SK-N-SH (cell line): ENCODE measurements around the gene NEK6. TPM values are rescaled to one million over a fixed set of nuclear protein-coding genes. Genes with fewer than 3 reads are reported as not detected.

Experiments used
- CTCF ChIA-PET: fragments of 300-600, 350-600 bp; formaldehyde crosslinking; extraction: SDS; loops from one replicate; lab custom pipeline; 2021; lab: Yijun Ruan, JAX
- POLR2A ChIA-PET: fragments of 350-600 bp; sonication (Branson Sonifier 250); formaldehyde crosslinking; extraction: SDS; loops from one replicate; lab custom pipeline; 2020; ENCODE audit warnings: antibody characterized with exemption, inconsistent platforms; lab: Yijun Ruan, JAX
- DNase-seq: peaks from one replicate; pipeline ENCODE4 v3.0.0; 2012
- H2AFZ ChIP-seq: fragments of 200-600 bp; sonication (generic); 2 replicates; pipeline ENCODE4 v1.8.1; 2016; ENCODE audit warnings: antibody characterized with exemption, mild to moderate bottlenecking, low read depth
- H3F3A ChIP-seq: fragments of 200-600 bp; sonication (generic); replicated peaks from 2 replicates; pipeline ENCODE3; 2016; ENCODE audit warnings: antibody characterized with exemption, mild to moderate bottlenecking; ENCODE audit not compliant: insufficient read depth
- H3K27ac ChIP-seq, 2 experiments: fragments of 200-500 bp in 1 of 2; fragments of 200-600 bp in 1 of 2; sonication (Bioruptor generic) in 1 of 2; sonication (generic), shearing (Covaris generic) in 1 of 2; 2 replicates each; pipeline versions ENCODE4 v1.5.1 to v1.6.1; 2014 to 2016; ENCODE audit warnings: low read depth in 2 of 2, inconsistent platforms in 1 of 2, low read length in 1 of 2, mild to moderate bottlenecking in 1 of 2, mixed read lengths in 1 of 2
- H3K27me3 ChIP-seq: fragments of 200-600 bp; sonication (generic), shearing (Covaris generic); 2 replicates; pipeline ENCODE4 v1.6.1; 2016; ENCODE audit warnings: mixed run types; ENCODE audit not compliant: insufficient read depth
- H3K36me3 ChIP-seq, 2 experiments: fragments of 200-500 bp in 1 of 2; fragments of 200-600 bp in 1 of 2; sonication (Bioruptor generic) in 1 of 2; sonication (generic) in 1 of 2; replicated peaks in 1 of 2; 2 replicates each; pipeline versions ENCODE3 to v1.5.1; 2014 to 2016; ENCODE audit warnings: low read length in 1 of 2, mild to moderate bottlenecking in 1 of 2; ENCODE audit not compliant: insufficient read depth in 2 of 2, control insufficient read depth in 1 of 2
- H3K4me1 ChIP-seq, 2 experiments: fragments of 200-500 bp in 1 of 2; fragments of 200-600 bp in 1 of 2; sonication (Bioruptor generic) in 1 of 2; sonication (generic), shearing (Covaris generic) in 1 of 2; 2 replicates each; pipeline versions ENCODE4 v1.5.1 to v1.6.1; 2014 to 2016; ENCODE audit warnings: low read depth in 1 of 2, low read length in 1 of 2, mixed run types in 1 of 2; ENCODE audit not compliant: insufficient read depth in 2 of 2, control insufficient read depth in 1 of 2
- H3K4me2 ChIP-seq: fragments of 200-600 bp; sonication (generic), shearing (Covaris generic); 2 replicates; pipeline ENCODE4 v1.6.1; 2017; ENCODE audit warnings: mixed run types
- H3K4me3 ChIP-seq, 2 experiments: fragments of 200-500 bp in 1 of 2; fragments of 200-600 bp in 1 of 2; sonication (Bioruptor generic) in 1 of 2; sonication (generic), shearing (Covaris generic) in 1 of 2; 2 replicates each; pipeline versions ENCODE4 v1.5.1 to v1.8.1; 2014 to 2016; ENCODE audit warnings: low read depth in 2 of 2, inconsistent platforms in 1 of 2, low read length in 1 of 2, mild to moderate bottlenecking in 1 of 2, mixed read lengths in 1 of 2, moderate library complexity in 1 of 2
- H3K79me2 ChIP-seq: fragments of 200-600 bp; sonication (generic); 2 replicates; pipeline ENCODE4 v1.8.1; 2017; ENCODE audit warnings: mild to moderate bottlenecking; ENCODE audit not compliant: insufficient read depth
- H3K9ac ChIP-seq: fragments of 200-600 bp; sonication (generic); 2 replicates; pipeline ENCODE4 v1.6.1; 2017; ENCODE audit warnings: mixed run types
- H3K9me2 ChIP-seq: fragments of 200-600 bp; sonication (generic); 2 replicates; pipeline ENCODE4 v1.6.1; 2017; ENCODE audit warnings: mixed run types
- H3K9me3 ChIP-seq: fragments of 200-600 bp; sonication (generic); 2 replicates; pipeline ENCODE4 v1.6.1; 2017; ENCODE audit warnings: mixed run types, mild to moderate bottlenecking, moderate library complexity
- H4K20me1 ChIP-seq: fragments of 200-600 bp; sonication (generic); 2 replicates; pipeline ENCODE4 v1.6.1; 2017; ENCODE audit warnings: mild to moderate bottlenecking, mixed run types; ENCODE audit not compliant: insufficient read depth
- EP300 ChIP-seq, 2 experiments: IDR thresholded peaks; 2 replicates each; pipeline versions ENCODE4 v1.4.0 to v1.6.1; 2012; ENCODE audit warnings: borderline replicate concordance in 1 of 2, low read depth in 1 of 2, low read length in 1 of 2
- GABPA ChIP-seq: IDR thresholded peaks from 2 replicates; pipeline ENCODE4 v1.4.0; 2012; ENCODE audit warnings: low read depth, mild to moderate bottlenecking
- JUND ChIP-seq: IDR thresholded peaks from 2 replicates; pipeline ENCODE4 v1.4.0; 2012
- MXI1 ChIP-seq: IDR thresholded peaks from 2 replicates; pipeline ENCODE4 v1.6.1; 2012; ENCODE audit warnings: mild to moderate bottlenecking, low read depth, low read length, improper control_type of control experiment
- NFIC ChIP-seq: IDR thresholded peaks from 2 replicates; pipeline ENCODE4 v1.4.0; 2012; ENCODE audit warnings: borderline replicate concordance
- POLR2AphosphoS5 ChIP-seq: IDR thresholded peaks from 2 replicates; pipeline ENCODE4 v1.6.1; 2012; ENCODE audit warnings: low read depth, low read length
- RAD21 ChIP-seq: IDR thresholded peaks from 2 replicates; pipeline ENCODE4 v1.6.1; 2012; ENCODE audit warnings: mild to moderate bottlenecking, low read length
- RCOR1 ChIP-seq: fragments of 150-350 bp; IDR thresholded peaks from 2 replicates; pipeline ENCODE4 v1.6.1; 2017; ENCODE audit warnings: antibody characterized with exemption, low read length
- RXRA ChIP-seq: IDR thresholded peaks from 2 replicates; pipeline ENCODE4 v1.4.0; 2012; ENCODE audit warnings: low read depth, mild to moderate bottlenecking, borderline replicate concordance
- SMC3 ChIP-seq: IDR thresholded peaks from 2 replicates; pipeline ENCODE4 v1.6.1; 2012; ENCODE audit warnings: low read depth, low read length, improper control_type of control experiment
- TCF12 ChIP-seq: IDR thresholded peaks from 2 replicates; pipeline ENCODE4 v1.4.0; 2012
- TEAD4 ChIP-seq: IDR thresholded peaks from 2 replicates; pipeline ENCODE4 v1.4.0; 2012; ENCODE audit warnings: mild to moderate bottlenecking, borderline replicate concordance; ENCODE audit not compliant: insufficient read depth
- WGBS: methylation state at CpG from one replicate; pipeline ENCODE4 v1.1.6; 2017; ENCODE audit warnings: low lambda C conversion rate; 5-methylcytosine and 5-hydroxymethylcytosine counted together
- polyA plus RNA-seq, 3 experiments: library from polyadenylated mRNA; depleted of rRNA; stranded (reverse); fragments of >200 nt; gene quantifications; 2 replicates each; pipeline ENCODE4 v1.2.3, GENCODE V29; 2012
- TF ChIP-seq, protein P1 (sequence below): IDR thresholded peaks from 2 replicates; pipeline ENCODE4; 2012
- TF ChIP-seq, protein P2 (sequence below): IDR thresholded peaks from 2 replicates; pipeline ENCODE4 v1.4.0; 2012; ENCODE audit warnings: low read depth, borderline replicate concordance
- TF ChIP-seq, protein P3 (sequence below): IDR thresholded peaks from 2 replicates; pipeline ENCODE4 v1.4.0; 2012; ENCODE audit warnings: low read depth
- TF ChIP-seq, protein P4 (sequence below): IDR thresholded peaks from 2 replicates; pipeline ENCODE4 v1.4.0; 2012; ENCODE audit warnings: low read depth, borderline replicate concordance
- TF ChIP-seq, protein P5 (sequence below): IDR thresholded peaks from 2 replicates; pipeline ENCODE4 v1.6.1; 2012; ENCODE audit warnings: mild to moderate bottlenecking, low read depth, low read length, moderate library complexity

Gene NEK6
- polyA plus RNA-seq, 1 of the 3 experiments (the other 2 are of a cell fraction) = 89.8 TPM

DNA sequence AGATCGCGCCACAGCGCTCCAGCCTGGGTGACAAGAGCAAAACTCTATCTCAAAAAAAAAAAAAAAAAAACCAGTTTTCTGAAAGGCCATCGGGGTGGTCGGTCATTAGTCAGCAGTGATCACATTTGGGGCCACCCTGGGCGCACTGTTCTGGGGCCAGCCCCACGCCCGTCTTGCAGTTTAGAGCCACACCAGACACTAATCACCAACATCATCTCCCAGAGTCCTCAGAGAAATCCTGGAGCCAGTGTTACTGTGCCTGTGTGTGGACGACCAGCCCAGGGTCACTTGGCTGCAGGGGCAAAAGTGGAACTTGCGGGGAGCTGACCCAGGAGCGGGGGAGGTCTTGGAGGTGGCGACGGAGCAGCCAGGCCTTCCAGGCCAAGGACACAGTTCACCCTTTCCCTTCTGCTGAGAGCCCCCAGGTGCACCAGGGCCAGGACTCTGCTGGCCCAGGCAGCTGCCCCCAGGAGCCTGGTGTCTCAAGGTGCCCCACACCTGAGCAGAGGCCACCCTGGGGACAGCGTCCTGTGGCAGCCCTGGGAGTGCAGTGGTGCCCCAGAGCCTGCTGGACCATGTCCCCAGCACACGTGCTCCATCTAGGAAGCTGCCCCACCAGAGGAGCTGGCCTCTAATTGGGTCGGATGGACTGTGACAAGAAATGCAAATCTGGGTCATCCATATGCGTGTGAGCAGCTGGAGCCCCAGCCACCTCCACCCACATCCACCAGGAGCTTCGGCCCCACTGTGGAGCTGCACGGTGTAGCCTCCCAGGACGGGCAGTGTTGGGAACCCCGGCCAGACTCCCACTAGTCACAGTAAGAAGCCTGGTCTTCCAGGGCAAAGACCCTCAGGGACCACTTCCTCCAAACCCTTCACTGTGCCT, 51.1 kb downstream of the NEK6 start:
- peaks cover 25% of the 10 kb centered on the region for H3F3A ChIP-seq
- no peaks in the 10 kb centered on the region for H4K20me1 ChIP-seq
- H3K27ac ChIP-seq = peak overlapping the region in 1 of 2 experiments; percentile 61; a peak in 2 of 4 replicates
- H2AFZ ChIP-seq = no peak overlapping the region
- H3K4me1 ChIP-seq = peaks cover 0 to 23% of the 10 kb centered on the region in 2 experiments; a peak in 2 of 4 replicates
- CTCF ChIA-PET = interaction anchor here (0.9 to 3.4 kb wide), 3 partner anchors 11 to 182 kb away, joined by 3 to 13 read pairs (median 3); no protein-coding TSS in a partner anchor
- peaks cover 67% of the 10 kb centered on the region for H3K79me2 ChIP-seq
- no peaks in the 10 kb centered on the region for H3K27me3 ChIP-seq
- TF ChIP-seq MXI1 (no peak), GABPA (no peak), POLR2AphosphoS5 (no peak), EP300 (IDR thresholded peaks at IDR 0.05; ENCODE audit: borderline replicate concordance in 1 of 2, low read depth in 1 of 2, low read length in 1 of 2) (no peak)
- TF ChIP-seq, all 33 proteins: peak for 0
- DNase-seq = no peak
- 94% methylated on average over 16 of the region's 21 CpGs for WGBS
- Histone ChIP-seq H3K9me3 (no peaks in the 10 kb centered on the region), H3K36me3 (peaks cover 4 to 11% of the 10 kb centered on the region in 2 experiments), H3K9me2 (no peaks in the 10 kb centered on the region), H3K4me2 (no peak overlapping the region), H3K9ac (no peak overlapping the region), H3K4me3 (no peak overlapping the region)
- POLR2A ChIA-PET = no interaction called here

DNA sequence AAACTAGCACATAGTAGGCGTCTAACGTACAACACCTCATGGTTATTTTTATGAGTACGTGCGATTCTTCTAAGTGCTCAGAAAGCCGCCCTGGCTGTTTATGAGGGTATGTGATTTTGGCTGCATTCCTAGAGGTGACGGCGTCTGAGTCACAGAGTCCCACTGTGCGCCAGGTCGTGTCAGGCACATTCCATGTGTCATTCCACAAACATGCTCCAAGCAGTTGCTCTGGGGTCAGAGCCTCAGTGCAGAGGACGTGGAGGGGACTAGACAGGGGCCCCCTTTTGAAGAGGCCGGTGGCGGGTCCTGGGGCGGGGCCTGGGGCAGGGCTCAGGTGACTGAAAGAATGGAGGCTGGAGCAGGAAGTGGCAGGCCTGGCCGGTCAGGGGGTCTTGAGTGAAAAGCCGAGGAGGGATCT, 51.9 kb downstream of the NEK6 start:
- Histone ChIP-seq H3K27ac (peak overlapping the region in 1 of 2 experiments; percentile 61; a peak in 2 of 4 replicates), H3F3A (peaks cover 22% of the 10 kb centered on the region), H3K9ac (peak overlapping the region; percentile 30), H3K36me3 (peaks cover 4 to 8% of the 10 kb centered on the region in 2 experiments), H4K20me1 (no peaks in the 10 kb centered on the region), H3K9me2 (no peaks in the 10 kb centered on the region), H3K9me3 (no peaks in the 10 kb centered on the region), H3K4me3 (no peak overlapping the region), H2AFZ (no peak overlapping the region), H3K27me3 (no peaks in the 10 kb centered on the region), H3K4me2 (0 out of 2 replicates have a peak overlapping the region, but pooled peaks have one; percentile 29), H3K79me2 (peaks cover 59% of the 10 kb centered on the region), H3K4me1 (peaks cover 0 to 23% of the 10 kb centered on the region in 2 experiments; a peak in 2 of 4 replicates)
- CTCF ChIA-PET = interaction anchor here (1.3 to 3.4 kb wide), 2 partner anchors 10 to 183 kb away, joined by 3 to 13 read pairs; no protein-coding TSS in a partner anchor
- POLR2A ChIA-PET = no interaction called here
- DNase-seq = no peak
- WGBS = 27% methylated on average over 13 of the region's 15 CpGs
- no peak for TF ChIP-seq SMC3
- TF ChIP-seq EP300 (IDR thresholded peaks at IDR 0.05; ENCODE audit: borderline replicate concordance in 1 of 2, low read depth in 1 of 2, low read length in 1 of 2) = peak in 1 of 2 experiments; percentile 83; a peak in 2 of 4 replicates
- TF ChIP-seq NFIC = peak; percentile 98
- TF ChIP-seq TEAD4 = peak; percentile 93
- TF ChIP-seq, protein P1, sequence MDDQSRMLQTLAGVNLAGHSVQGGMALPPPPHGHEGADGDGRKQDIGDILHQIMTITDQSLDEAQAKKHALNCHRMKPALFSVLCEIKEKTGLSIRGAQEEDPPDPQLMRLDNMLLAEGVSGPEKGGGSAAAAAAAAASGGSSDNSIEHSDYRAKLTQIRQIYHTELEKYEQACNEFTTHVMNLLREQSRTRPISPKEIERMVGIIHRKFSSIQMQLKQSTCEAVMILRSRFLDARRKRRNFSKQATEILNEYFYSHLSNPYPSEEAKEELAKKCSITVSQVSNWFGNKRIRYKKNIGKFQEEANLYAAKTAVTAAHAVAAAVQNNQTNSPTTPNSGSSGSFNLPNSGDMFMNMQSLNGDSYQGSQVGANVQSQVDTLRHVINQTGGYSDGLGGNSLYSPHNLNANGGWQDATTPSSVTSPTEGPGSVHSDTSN = peak; percentile 66
- no peak for TF ChIP-seq RAD21
- TF ChIP-seq, protein P2, sequence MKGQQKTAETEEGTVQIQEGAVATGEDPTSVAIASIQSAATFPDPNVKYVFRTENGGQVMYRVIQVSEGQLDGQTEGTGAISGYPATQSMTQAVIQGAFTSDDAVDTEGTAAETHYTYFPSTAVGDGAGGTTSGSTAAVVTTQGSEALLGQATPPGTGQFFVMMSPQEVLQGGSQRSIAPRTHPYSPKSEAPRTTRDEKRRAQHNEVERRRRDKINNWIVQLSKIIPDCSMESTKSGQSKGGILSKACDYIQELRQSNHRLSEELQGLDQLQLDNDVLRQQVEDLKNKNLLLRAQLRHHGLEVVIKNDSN = no peak
- TF ChIP-seq, protein P3, sequence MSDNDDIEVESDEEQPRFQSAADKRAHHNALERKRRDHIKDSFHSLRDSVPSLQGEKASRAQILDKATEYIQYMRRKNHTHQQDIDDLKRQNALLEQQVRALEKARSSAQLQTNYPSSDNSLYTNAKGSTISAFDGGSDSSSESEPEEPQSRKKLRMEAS = peak; percentile 71; the same call in 1 of the 2 replicates
- TF ChIP-seq, protein P4, sequence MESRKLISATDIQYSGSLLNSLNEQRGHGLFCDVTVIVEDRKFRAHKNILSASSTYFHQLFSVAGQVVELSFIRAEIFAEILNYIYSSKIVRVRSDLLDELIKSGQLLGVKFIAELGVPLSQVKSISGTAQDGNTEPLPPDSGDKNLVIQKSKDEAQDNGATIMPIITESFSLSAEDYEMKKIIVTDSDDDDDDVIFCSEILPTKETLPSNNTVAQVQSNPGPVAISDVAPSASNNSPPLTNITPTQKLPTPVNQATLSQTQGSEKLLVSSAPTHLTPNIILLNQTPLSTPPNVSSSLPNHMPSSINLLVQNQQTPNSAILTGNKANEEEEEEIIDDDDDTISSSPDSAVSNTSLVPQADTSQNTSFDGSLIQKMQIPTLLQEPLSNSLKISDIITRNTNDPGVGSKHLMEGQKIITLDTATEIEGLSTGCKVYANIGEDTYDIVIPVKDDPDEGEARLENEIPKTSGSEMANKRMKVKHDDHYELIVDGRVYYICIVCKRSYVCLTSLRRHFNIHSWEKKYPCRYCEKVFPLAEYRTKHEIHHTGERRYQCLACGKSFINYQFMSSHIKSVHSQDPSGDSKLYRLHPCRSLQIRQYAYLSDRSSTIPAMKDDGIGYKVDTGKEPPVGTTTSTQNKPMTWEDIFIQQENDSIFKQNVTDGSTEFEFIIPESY = peak; percentile 69; the same call in 1 of the 2 replicates
- TF ChIP-seq RXRA = peak; percentile 96
- peak; percentile 95 for TF ChIP-seq JUND
- TF ChIP-seq, protein P5, sequence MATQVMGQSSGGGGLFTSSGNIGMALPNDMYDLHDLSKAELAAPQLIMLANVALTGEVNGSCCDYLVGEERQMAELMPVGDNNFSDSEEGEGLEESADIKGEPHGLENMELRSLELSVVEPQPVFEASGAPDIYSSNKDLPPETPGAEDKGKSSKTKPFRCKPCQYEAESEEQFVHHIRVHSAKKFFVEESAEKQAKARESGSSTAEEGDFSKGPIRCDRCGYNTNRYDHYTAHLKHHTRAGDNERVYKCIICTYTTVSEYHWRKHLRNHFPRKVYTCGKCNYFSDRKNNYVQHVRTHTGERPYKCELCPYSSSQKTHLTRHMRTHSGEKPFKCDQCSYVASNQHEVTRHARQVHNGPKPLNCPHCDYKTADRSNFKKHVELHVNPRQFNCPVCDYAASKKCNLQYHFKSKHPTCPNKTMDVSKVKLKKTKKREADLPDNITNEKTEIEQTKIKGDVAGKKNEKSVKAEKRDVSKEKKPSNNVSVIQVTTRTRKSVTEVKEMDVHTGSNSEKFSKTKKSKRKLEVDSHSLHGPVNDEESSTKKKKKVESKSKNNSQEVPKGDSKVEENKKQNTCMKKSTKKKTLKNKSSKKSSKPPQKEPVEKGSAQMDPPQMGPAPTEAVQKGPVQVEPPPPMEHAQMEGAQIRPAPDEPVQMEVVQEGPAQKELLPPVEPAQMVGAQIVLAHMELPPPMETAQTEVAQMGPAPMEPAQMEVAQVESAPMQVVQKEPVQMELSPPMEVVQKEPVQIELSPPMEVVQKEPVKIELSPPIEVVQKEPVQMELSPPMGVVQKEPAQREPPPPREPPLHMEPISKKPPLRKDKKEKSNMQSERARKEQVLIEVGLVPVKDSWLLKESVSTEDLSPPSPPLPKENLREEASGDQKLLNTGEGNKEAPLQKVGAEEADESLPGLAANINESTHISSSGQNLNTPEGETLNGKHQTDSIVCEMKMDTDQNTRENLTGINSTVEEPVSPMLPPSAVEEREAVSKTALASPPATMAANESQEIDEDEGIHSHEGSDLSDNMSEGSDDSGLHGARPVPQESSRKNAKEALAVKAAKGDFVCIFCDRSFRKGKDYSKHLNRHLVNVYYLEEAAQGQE = no peak; the same call in 1 of the 2 replicates
- peak; percentile 89 for TF ChIP-seq TCF12
- no peak for TF ChIP-seq RCOR1
- peak; percentile 43; the same call in 1 of the 2 replicates for TF ChIP-seq POLR2AphosphoS5
